GM19328 (cell line): ENCODE data around the gene HLA-DOA.

Experiments used
- ATAC-seq: cut with Tn5 transposase; IDR thresholded peaks from one replicate; pipeline ENCODE4 v1.9.1; 2021; ENCODE audit warnings: mild to moderate bottlenecking, moderate library complexity; ENCODE audit not compliant: unreplicated experiment

Gene HLA-DOA

GRCh38 chr6:33017694-33018353, 8.4 kb upstream of the HLA-DOA start:
- ATAC-seq, result no peak

- ATAC-seq, result no peak
These were observed 7.6 kb upstream of the HLA-DOA start for GRCh38 chr6:33017018-33017417.

GRCh38 chr6:33015798-33016197, 6.4 kb upstream of the HLA-DOA start:
- no peak for ATAC-seq

- no peak for ATAC-seq
These were observed 5.6 kb upstream of the HLA-DOA start for GRCh38 chr6:33014841-33015634.

GRCh38 chr6:33013608-33014007, 4.2 kb upstream of the HLA-DOA start:
- ATAC-seq, result no peak

GRCh38 chr6:33010356-33010755, 965 bp upstream of the HLA-DOA start:
- no peak for ATAC-seq

- no peak for ATAC-seq
These were observed 1.5 kb downstream of the HLA-DOA start for GRCh38 chr6:33007831-33008400.

- ATAC-seq, result no peak
These were observed 4.5 kb downstream of the HLA-DOA start for GRCh38 chr6:33004940-33005339.

- ATAC-seq, result no peak
These were observed 7.7 kb downstream of the HLA-DOA start for GRCh38 chr6:33001685-33002084.

- no peak for ATAC-seq
These were observed 9.3 kb downstream of the HLA-DOA start for GRCh38 chr6:33000055-33000454.

GRCh38 chr6:32995448-32995847, 13.9 kb downstream of the HLA-DOA start:
- ATAC-seq, result no peak

- ATAC-seq, result no peak
These were observed 15.9 kb downstream of the HLA-DOA start for GRCh38 chr6:32993363-32993973.

GRCh38 chr6:32991972-32992371, 17.4 kb downstream of the HLA-DOA start:
- ATAC-seq, result no peak

- no peak for ATAC-seq
These were observed 20.0 kb downstream of the HLA-DOA start for GRCh38 chr6:32989368-32989767.

- ATAC-seq, result no peak
These were observed 24.6 kb downstream of the HLA-DOA start for GRCh38 chr6:32984622-32985389.

GRCh38 chr6:32983964-32984621, 25.3 kb downstream of the HLA-DOA start:
- no peak for ATAC-seq

- ATAC-seq, result no peak
These were observed 25.9 kb downstream of the HLA-DOA start for GRCh38 chr6:32983493-32983848.

- no peak for ATAC-seq
These were observed 26.5 kb downstream of the HLA-DOA start for GRCh38 chr6:32982702-32983492.

- ATAC-seq, result no peak
These were observed 27.2 kb downstream of the HLA-DOA start for GRCh38 chr6:32982084-32982701.
